Keratinocyte (primary cell): Measurements from ENCODE around the gene MSI2. TPM values are rescaled to one million over a fixed set of nuclear protein-coding genes. Genes with fewer than 3 reads are reported as not detected.
A peak's percentile ranks its signal among the peaks of the same experiment; 100 is the strongest.

Source experiments
- DNase-seq: peaks from one replicate; pipeline ENCODE4 v3.0.0-alpha.2; 2011; ENCODE audit warnings: low read depth, missing footprints, low spot score
- FAIRE-seq: peaks from 2 replicates; lab custom pipeline; 2011; peaks lifted over from hg19 to GRCh38; lab: Jason Lieb, UNC
- H2AFZ ChIP-seq: 2 replicates; pipeline ENCODE4 v1.6.0; 2012; ENCODE audit warnings: low read length, control low read depth, inconsistent platforms; ENCODE audit not compliant: control insufficient read depth
- H3K27ac ChIP-seq: 2 replicates; pipeline ENCODE4 v1.5.1; 2011; ENCODE audit warnings: low read length; ENCODE audit not compliant: control insufficient read depth, insufficient read depth
- H3K27me3 ChIP-seq: 3 replicates; pipeline ENCODE4 v1.6.0; 2011; ENCODE audit warnings: low read length; ENCODE audit not compliant: control insufficient read depth, insufficient read depth; ENCODE audit errors: extremely low read depth
- H3K36me3 ChIP-seq, 2 experiments: 2 replicates in 1 of 2; 3 replicates in 1 of 2; pipeline ENCODE4 v1.5.1; 2011; ENCODE audit warnings: low read length in 2 of 2, mild to moderate bottlenecking in 1 of 2; ENCODE audit not compliant: control insufficient read depth in 2 of 2, insufficient read depth in 2 of 2; ENCODE audit errors: extremely low read depth in 1 of 2
- H3K4me1 ChIP-seq: 3 replicates; pipeline ENCODE4 v1.5.1; 2011; ENCODE audit warnings: low read length; ENCODE audit not compliant: control insufficient read depth, insufficient read depth; ENCODE audit errors: extremely low read depth
- H3K4me2 ChIP-seq: 3 replicates; pipeline ENCODE4 v1.6.0; 2011; ENCODE audit warnings: low read depth, low read length; ENCODE audit not compliant: control insufficient read depth, insufficient read depth; ENCODE audit errors: extremely low read depth
- H3K4me3 ChIP-seq, 3 experiments: fragments of 200-600 bp in 1 of 3; sonication (generic) in 1 of 3; 2 replicates in 2 of 3; 3 replicates in 1 of 3; pipeline ENCODE4 v1.5.1; 2011 to 2016; ENCODE audit warnings: low read length in 3 of 3, mild to moderate bottlenecking in 3 of 3, control low read depth in 2 of 3, inconsistent platforms in 1 of 3, low read depth in 1 of 3, mixed read lengths in 1 of 3, mixed run types in 1 of 3, moderate library complexity in 1 of 3; ENCODE audit not compliant: control insufficient read depth in 2 of 3, insufficient read depth in 2 of 3; ENCODE audit errors: extremely low read depth in 1 of 3
- H3K79me2 ChIP-seq: 2 replicates; pipeline ENCODE4 v1.6.0; 2012; ENCODE audit warnings: low read length; ENCODE audit not compliant: control insufficient read depth, insufficient read depth
- H3K9ac ChIP-seq: 3 replicates; pipeline ENCODE4 v1.6.0; 2011; ENCODE audit warnings: low read length; ENCODE audit not compliant: control insufficient read depth, insufficient read depth; ENCODE audit errors: extremely low read depth
- H3K9me1 ChIP-seq: 3 replicates; pipeline ENCODE4 v1.6.0; 2011; ENCODE audit warnings: low read length; ENCODE audit not compliant: control insufficient read depth, insufficient read depth; ENCODE audit errors: extremely low read depth
- H3K9me3 ChIP-seq: 2 replicates; pipeline ENCODE4 v1.5.1; 2012; ENCODE audit warnings: low read depth, low read length; ENCODE audit not compliant: control insufficient read depth
- H4K20me1 ChIP-seq: 3 replicates; pipeline ENCODE4 v1.6.0; 2011; ENCODE audit warnings: low read length; ENCODE audit not compliant: control insufficient read depth, insufficient read depth; ENCODE audit errors: extremely low read depth
- EZH2 ChIP-seq: IDR thresholded peaks from one replicate; pipeline ENCODE4 v1.6.1; 2012; ENCODE audit warnings: inconsistent platforms, mild to moderate bottlenecking, low read length, moderate library complexity
- dilution Hi-C: fragments of 300-500 bp; cut with MboI; formaldehyde crosslinking; loops from one replicate; pipeline ENCODE4 v1.7.0; 2020; ENCODE audit warnings: low sequenced_read_pairs; ENCODE audit not compliant: extremely low pct_ligation_motif_present
- polyA plus RNA-seq, 5 experiments: library from polyadenylated mRNA; depleted of rRNA in 3 of 5; stranded (reverse) in 3 of 5; stranded (forward) in 1 of 5; unstranded in 1 of 5; fragments of >200 nt; gene quantifications; 1 replicate in 1 of 5; 2 replicates in 3 of 5; 3 replicates in 1 of 5; pipeline versions ENCODE4 v1.2.1 to v1.2.3, GENCODE V29; 2011 to 2012; ENCODE audit warnings: missing spikeins in 2 of 5, low read depth in 1 of 5, low replicate concordance in 1 of 5
- TF ChIP-seq, protein P1 (sequence below), 3 experiments: IDR thresholded peaks in 1 of 3; conservative IDR thresholded peaks in 1 of 3; optimal IDR thresholded peaks in 1 of 3; 2 replicates in 2 of 3; 3 replicates in 1 of 3; pipeline versions ENCODE3 to v1.5.1; 2011; ENCODE audit warnings: low read length in 3 of 3, mild to moderate bottlenecking in 3 of 3, moderate library complexity in 2 of 3, control low read depth in 1 of 3, inconsistent platforms in 1 of 3; ENCODE audit not compliant: insufficient read depth in 2 of 3; ENCODE audit errors: extremely low read depth in 1 of 3

MSI2 gene
- polyA plus RNA-seq, 1 donor (not counting 4 experiments of a cell fraction or from before 2014, with no cell fraction given) = 22.3 TPM

GRCh38 chr17:57368637-57369336, 112.5 kb downstream of the MSI2 start:
- Histone ChIP-seq H3K9me1 (no peaks in the 10 kb centered on the region), H3K4me3 (no peak overlapping the region), H4K20me1 (no peaks in the 10 kb centered on the region), H3K27ac (peak overlapping the region; percentile 94), H3K4me2 (peak overlapping the region; percentile 84), H3K79me2 (no peaks in the 10 kb centered on the region), H3K9me3 (peaks cover 3% of the 10 kb centered on the region), H3K27me3 (no peaks in the 10 kb centered on the region), H3K4me1 (peaks cover 56% of the 10 kb centered on the region), H3K9ac (no peak overlapping the region), H2AFZ (no peak overlapping the region), H3K36me3 (no peaks in the 10 kb centered on the region)
- DNase-seq (no peak), FAIRE-seq (no peak)
- dilution Hi-C loops = no loop called here
- TF ChIP-seq EZH2 = no peak
- TF ChIP-seq, protein P1, sequence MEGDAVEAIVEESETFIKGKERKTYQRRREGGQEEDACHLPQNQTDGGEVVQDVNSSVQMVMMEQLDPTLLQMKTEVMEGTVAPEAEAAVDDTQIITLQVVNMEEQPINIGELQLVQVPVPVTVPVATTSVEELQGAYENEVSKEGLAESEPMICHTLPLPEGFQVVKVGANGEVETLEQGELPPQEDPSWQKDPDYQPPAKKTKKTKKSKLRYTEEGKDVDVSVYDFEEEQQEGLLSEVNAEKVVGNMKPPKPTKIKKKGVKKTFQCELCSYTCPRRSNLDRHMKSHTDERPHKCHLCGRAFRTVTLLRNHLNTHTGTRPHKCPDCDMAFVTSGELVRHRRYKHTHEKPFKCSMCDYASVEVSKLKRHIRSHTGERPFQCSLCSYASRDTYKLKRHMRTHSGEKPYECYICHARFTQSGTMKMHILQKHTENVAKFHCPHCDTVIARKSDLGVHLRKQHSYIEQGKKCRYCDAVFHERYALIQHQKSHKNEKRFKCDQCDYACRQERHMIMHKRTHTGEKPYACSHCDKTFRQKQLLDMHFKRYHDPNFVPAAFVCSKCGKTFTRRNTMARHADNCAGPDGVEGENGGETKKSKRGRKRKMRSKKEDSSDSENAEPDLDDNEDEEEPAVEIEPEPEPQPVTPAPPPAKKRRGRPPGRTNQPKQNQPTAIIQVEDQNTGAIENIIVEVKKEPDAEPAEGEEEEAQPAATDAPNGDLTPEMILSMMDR (optimal IDR thresholded peaks at IDR 0.05 in 1 of 3, IDR thresholded peaks at IDR 0.05 in 1 of 3, conservative IDR thresholded peaks at IDR 0.05 in 1 of 3; ENCODE audit: extremely low read depth in 1 of 3, insufficient read depth in 2 of 3, low read length in 3 of 3) = peak in 1 of 3 experiments; percentile 8

GRCh38 chr17:57369509-57369945, 113.2 kb downstream of the MSI2 start:
- DNase-seq (no peak), FAIRE-seq (peak; percentile 17)
- no peaks in the 10 kb centered on the region for H3K27me3 ChIP-seq
- peak overlapping the region in 1 of 3 experiments; percentile 9 for H3K4me3 ChIP-seq
- H3K9ac ChIP-seq = peak overlapping the region; percentile 60
- H4K20me1 ChIP-seq = no peaks in the 10 kb centered on the region
- no peaks in the 10 kb centered on the region for H3K79me2 ChIP-seq
- H3K27ac ChIP-seq = peak overlapping the region; percentile 94
- peak overlapping the region; percentile 84 for H3K4me2 ChIP-seq
- H3K9me1 ChIP-seq = no peaks in the 10 kb centered on the region
- no peak for TF ChIP-seq EZH2
- TF ChIP-seq, protein P1 (optimal IDR thresholded peaks at IDR 0.05 in 1 of 3, IDR thresholded peaks at IDR 0.05 in 1 of 3, conservative IDR thresholded peaks at IDR 0.05 in 1 of 3; ENCODE audit: extremely low read depth in 1 of 3, insufficient read depth in 2 of 3, low read length in 3 of 3) = no peak
- no peaks in the 10 kb centered on the region for H3K36me3 ChIP-seq
- peak overlapping the region; percentile 32 for H2AFZ ChIP-seq
- dilution Hi-C loops = no loop called here
- H3K9me3 ChIP-seq = peaks cover 6% of the 10 kb centered on the region
- peaks cover 56% of the 10 kb centered on the region for H3K4me1 ChIP-seq
